ENCODE measurements around the gene MANSC4.
"Not testable (repeated sequence)": the region's sequence is repeated elsewhere in the genome, so short reads cannot be mapped to it uniquely, and the experiment has no call there.

DNA sequence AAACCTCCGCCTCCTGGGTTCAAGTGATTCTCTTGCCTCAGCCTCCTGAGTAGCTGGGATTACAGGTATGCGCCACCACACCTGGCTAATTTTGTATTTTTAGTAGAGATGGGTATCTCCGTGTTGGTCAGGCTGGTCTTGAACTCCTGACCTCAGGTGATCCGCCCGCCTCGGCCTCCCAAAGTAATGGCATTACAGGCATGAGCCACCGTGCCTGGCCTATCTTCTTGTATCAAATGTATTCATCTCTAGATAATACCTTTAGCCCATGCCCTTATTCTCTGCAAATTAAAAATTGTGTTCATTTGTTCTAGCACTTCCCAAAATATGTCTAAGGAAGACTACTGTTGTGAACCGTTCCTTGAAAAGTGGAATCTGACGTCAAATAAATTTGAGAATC lies 45.7 kb downstream of the MANSC4 start:
- TF ChIP-seq CTCF, POLR2A (IDR thresholded peaks at IDR 0.05): not testable (repeated sequence)
